Liver (tissue), 3 donors: ENCODE measurements around the gene ADGRD1.

Experiments used
- ATF3 ChIP-seq: IDR thresholded peaks from 2 replicates; pipeline ENCODE4 v1.6.1; 2016; ENCODE audit warnings: antibody characterized with exemption
- CTCF ChIP-seq: fragments of 150-350 bp; IDR thresholded peaks from 2 replicates; pipeline ENCODE4 v1.5.1; 2017; ENCODE audit warnings: improper control_type of control experiment, low read depth, low read length; ENCODE audit not compliant: missing input control
- FOXA1 ChIP-seq: IDR thresholded peaks from 2 replicates; pipeline ENCODE4 v1.6.1; 2016; ENCODE audit warnings: antibody characterized with exemption
- JUND ChIP-seq, 2 donors: IDR thresholded peaks; 2 replicates each; pipeline ENCODE4 v1.6.1; 2016; ENCODE audit warnings: antibody characterized with exemption in 2 of 2
- MAX ChIP-seq: IDR thresholded peaks from 2 replicates; pipeline ENCODE4 v1.6.1; 2016; ENCODE audit warnings: antibody characterized with exemption
- RAD21 ChIP-seq, 2 donors: IDR thresholded peaks; 2 replicates each; pipeline ENCODE4 v1.6.1; 2016; ENCODE audit warnings: antibody characterized with exemption in 2 of 2, mild to moderate bottlenecking in 2 of 2
- REST ChIP-seq: IDR thresholded peaks from 2 replicates; pipeline ENCODE4 v1.6.1; 2016; ENCODE audit warnings: antibody characterized with exemption, mild to moderate bottlenecking
- SP1 ChIP-seq: IDR thresholded peaks from 2 replicates; pipeline ENCODE4 v1.6.1; 2018; ENCODE audit warnings: antibody characterized with exemption, mild to moderate bottlenecking
- TAF1 ChIP-seq: conservative IDR thresholded peaks from 2 replicates; pipeline ENCODE4 v1.6.1; 2016; ENCODE audit warnings: antibody characterized with exemption, mild to moderate bottlenecking
- YY1 ChIP-seq: IDR thresholded peaks from 2 replicates; pipeline ENCODE4 v1.6.1; 2016; ENCODE audit warnings: antibody characterized with exemption, mild to moderate bottlenecking
- donor health status: healthy.
- donor health status: healthy.

- TF ChIP-seq SP1 (no peak), CTCF (no peak), TAF1 (no peak), RAD21 (IDR thresholded peaks at IDR 0.05) (no peak), ATF3 (no peak), FOXA1 (no peak), REST (no peak), MAX (no peak), JUND (IDR thresholded peaks at IDR 0.05) (no peak), YY1 (no peak)
Measured at GRCh38 chr12:131146173-131146675, 192.5 kb downstream of the ADGRD1 start.
